ENCODE data around the gene NUP98. TPM values are rescaled to one million over a fixed set of nuclear protein-coding genes. Genes with fewer than 3 reads are reported as not detected.
A peak's percentile ranks its signal among the peaks of the same experiment; 100 is the strongest.

Gene NUP98
- total RNA-seq (100 to 1,000 TPM; 161 to 186 TPM), total RNA-seq (201 to 723 (median 301) reads per million in 172 experiments)
- polyA plus RNA-seq (2013, experiment 1 of 2): 52.1 TPM
- 60.0 TPM for polyA plus RNA-seq (2013, experiment 2 of 2)

DNA sequence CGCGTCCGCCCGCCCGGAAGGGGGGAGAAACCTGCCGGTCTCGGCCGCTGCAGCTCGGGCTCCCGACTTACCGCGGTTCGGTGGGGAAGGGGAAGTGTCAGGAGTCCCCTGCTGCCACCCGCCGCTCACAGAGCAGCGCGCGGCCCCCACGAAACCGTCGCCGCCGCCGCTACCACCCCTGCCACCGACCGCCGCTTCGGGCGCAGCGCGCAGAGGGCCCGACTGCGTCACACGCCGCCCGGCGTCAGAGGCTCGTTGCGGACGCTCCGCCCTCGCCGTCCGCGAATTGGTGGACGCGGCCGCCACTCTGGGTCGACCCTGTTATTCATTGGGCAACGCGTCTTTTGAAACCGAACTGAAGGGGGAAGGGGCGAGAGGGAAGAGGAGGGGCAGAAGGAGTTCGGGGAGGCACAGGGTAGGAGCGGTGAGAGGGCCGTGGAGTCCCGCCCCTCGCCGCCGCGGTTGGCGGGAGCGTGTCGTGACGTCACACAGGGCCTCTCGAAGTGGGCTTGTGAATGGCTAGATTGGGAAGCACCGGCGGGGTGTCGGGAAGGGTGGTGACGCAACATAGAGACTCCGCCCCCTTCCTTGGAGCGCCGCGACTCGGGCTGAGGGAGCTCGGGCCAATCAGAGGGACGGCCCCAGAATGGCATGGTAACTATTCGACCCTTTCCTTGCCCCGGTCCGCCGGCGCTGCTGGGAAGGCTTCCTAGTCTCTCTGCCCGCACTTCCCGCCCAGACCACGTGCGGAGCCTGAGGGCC, at the start of gene NUP98:
NUP98 (minus strand) TSS at position 226 of the 762 bp plus-strand sequence. CDS start 15,437 bp downstream, outside the sequence.
- CTCF ChIA-PET: interaction anchor here (0.8 to 5.1 kb wide), 6 partner anchors 10 to 57 kb away, joined by 3 to 33 read pairs (median 5); partner anchors contain the start of genes PGAP2, RHOG and STIM1
- Mint-ChIP-seq H3K36me3 (ENCODE audit: low read depth) (peaks cover 46% of the 10 kb centered on the region), H3K27me3 (no peaks in the 10 kb centered on the region), H3K4me1 (ENCODE audit: low read depth) (peaks cover 46% of the 10 kb centered on the region), H3K4me3 (peak within 1 kb of the TSS; percentile 89), H3K27ac (peak within 1 kb of the TSS; percentile 97), H3K9me3 (no peaks in the 10 kb centered on the region)
- peak within 1 kb of the TSS; percentile 95 for H3K27ac ChIP-seq (ENCODE audit: low read depth in 1 of 2, low read length in 2 of 2)
- POLR2A ChIA-PET: interaction anchor here (1.0 to 6.3 kb wide), 12 partner anchors 12 to 294 kb away, joined by 3 to 76 read pairs (median 3); partner anchors contain the start of genes PGAP2, RHOG and STIM1
- no peak for TF ChIP-seq CTCF (IDR thresholded peaks at IDR 0.05)
- peak within 1 kb of the TSS; percentile 98 for H3K4me3 ChIP-seq (ENCODE audit: low read length)
- no peaks in the 10 kb centered on the region for H3K9me3 ChIP-seq (ENCODE audit: control insufficient read depth in 1 of 2, insufficient read depth in 1 of 2, low read length in 2 of 2)
- peaks cover 23% of the 10 kb centered on the region for H3K36me3 ChIP-seq (ENCODE audit: insufficient read depth, low read length)
- intact Hi-C loops (cut with DNase I, micrococcal nuclease): loop anchor here (1.0 to 10.0 kb wide), 5 partner anchors 12 to 63 kb away; partner anchors contain the start of gene RHOG (in 1 of the 2)
- peaks cover 37% of the 10 kb centered on the region for H3K4me1 ChIP-seq (ENCODE audit: insufficient read depth, low read length)
- no peaks in the 10 kb centered on the region for H3K27me3 ChIP-seq (ENCODE audit: control insufficient read depth in 1 of 2, insufficient read depth in 2 of 2, low read length in 2 of 2)
- ATAC-seq (ENCODE audit: poor library complexity): peak; percentile 93
- DNase-seq: peak; percentile 98 to 100 (median 99)

DNA sequence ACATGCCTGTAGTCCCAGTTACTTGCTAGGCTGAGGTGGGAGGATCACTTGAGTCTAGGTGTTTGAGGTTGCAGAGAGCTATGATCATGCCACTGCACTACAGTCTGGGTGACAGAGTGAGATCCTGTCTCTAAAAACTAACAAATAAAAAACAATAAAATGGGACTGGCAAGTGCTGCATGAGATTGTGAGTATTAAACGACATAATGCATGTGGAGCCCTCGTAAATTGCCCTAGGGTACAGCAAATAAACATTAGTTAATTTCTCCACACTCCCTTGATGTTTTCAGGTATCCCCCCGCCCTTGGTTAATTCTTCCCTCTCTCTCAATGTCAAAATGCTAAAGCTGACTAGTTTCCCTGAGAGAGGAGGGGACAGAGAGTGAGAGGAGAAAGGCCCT, 48.3 kb upstream of the NUP98 start:
- ATAC-seq (ENCODE audit: poor library complexity) (no peak), DNase-seq (no peak)
- peak overlapping the region; percentile 81 for H3K27ac Mint-ChIP-seq
- peaks cover 6% of the 10 kb centered on the region for H3K36me3 Mint-ChIP-seq (ENCODE audit: low read depth)
- Histone ChIP-seq H3K4me3 (ENCODE audit: low read length) (no peak overlapping the region), H3K36me3 (ENCODE audit: insufficient read depth, low read length) (no peaks in the 10 kb centered on the region), H3K4me1 (ENCODE audit: insufficient read depth, low read length) (peaks cover 14% of the 10 kb centered on the region), H3K9me3 (ENCODE audit: control insufficient read depth in 1 of 2, insufficient read depth in 1 of 2, low read length in 2 of 2) (no peaks in the 10 kb centered on the region), H3K27ac (ENCODE audit: low read depth in 1 of 2, low read length in 2 of 2) (no peak overlapping the region), H3K27me3 (ENCODE audit: control insufficient read depth in 1 of 2, insufficient read depth in 2 of 2, low read length in 2 of 2) (no peaks in the 10 kb centered on the region)
- H3K27me3 Mint-ChIP-seq: no peaks in the 10 kb centered on the region
- H3K4me3 Mint-ChIP-seq: no peak overlapping the region
- no peak for TF ChIP-seq CTCF (IDR thresholded peaks at IDR 0.05)
- ChIA-PET POLR2A (interaction anchor here (0.7 kb wide), 1 partner anchor 9 kb away, joined by 3 read pairs; no protein-coding TSS in a partner anchor), CTCF (interaction anchor here (3.3 kb wide), 1 partner anchor 227 kb away, joined by 8 read pairs; no protein-coding TSS in a partner anchor)
- no peaks in the 10 kb centered on the region for H3K9me3 Mint-ChIP-seq
- intact Hi-C loops (cut with DNase I, micrococcal nuclease): loop anchor here in 1 of 2 experiments (5.0 kb wide), 1 partner anchor 37 kb away; no protein-coding TSS in a partner anchor
- peaks cover 35% of the 10 kb centered on the region for H3K4me1 Mint-ChIP-seq (ENCODE audit: low read depth)

- H3K9me3 Mint-ChIP-seq: no peaks in the 10 kb centered on the region
- no peak overlapping the region for H3K27ac ChIP-seq (ENCODE audit: low read depth in 1 of 2, low read length in 2 of 2)
- H3K36me3 Mint-ChIP-seq (ENCODE audit: low read depth): peaks cover 7% of the 10 kb centered on the region
- no peaks in the 10 kb centered on the region for H3K27me3 Mint-ChIP-seq
- no peak for TF ChIP-seq CTCF (IDR thresholded peaks at IDR 0.05)
- H3K27ac Mint-ChIP-seq: peak overlapping the region; percentile 81
- ChIA-PET CTCF (interaction anchor here (3.3 to 10.7 kb wide), 2 partner anchors 8 to 228 kb away, joined by 8 to 216 read pairs; partner anchors contain the start of gene STIM1), POLR2A (interaction anchor here (15.1 kb wide), 1 partner anchor 7 kb away, joined by 577 read pairs; the partner anchor contains the start of gene STIM1)
- H3K27me3 ChIP-seq (ENCODE audit: control insufficient read depth in 1 of 2, insufficient read depth in 2 of 2, low read length in 2 of 2): no peaks in the 10 kb centered on the region
- intact Hi-C loops (cut with DNase I, micrococcal nuclease): loop anchor here in 1 of 2 experiments (5.0 kb wide), 1 partner anchor 37 kb away; no protein-coding TSS in a partner anchor
- peaks cover 35% of the 10 kb centered on the region for H3K4me1 Mint-ChIP-seq (ENCODE audit: low read depth)
- H3K9me3 ChIP-seq (ENCODE audit: control insufficient read depth in 1 of 2, insufficient read depth in 1 of 2, low read length in 2 of 2): no peaks in the 10 kb centered on the region
- H3K4me1 ChIP-seq (ENCODE audit: insufficient read depth, low read length): peaks cover 14% of the 10 kb centered on the region
- H3K4me3 ChIP-seq (ENCODE audit: low read length): no peak overlapping the region
- ATAC-seq (ENCODE audit: poor library complexity) (no peak), DNase-seq (no peak)
- H3K36me3 ChIP-seq (ENCODE audit: insufficient read depth, low read length): no peaks in the 10 kb centered on the region
- H3K4me3 Mint-ChIP-seq: no peak overlapping the region
These were observed 47.9 kb upstream of the NUP98 start for GRCh38 chr11:3845246-3845645.

Measured in CD4-positive, alpha-beta T cell (primary cell).